Transverse colon (tissue), 4 donors: Measurements from ENCODE around the gene MEIS2.

Experiments used
- EP300 ChIP-seq: sonication (generic); formaldehyde crosslinking; IDR thresholded peaks from one replicate; pipeline ENCODE4 v1.6.1; 2017; ENCODE audit warnings: antibody characterized with exemption, low read depth
- POLR2A ChIP-seq: fragments of 450-650 bp; IDR thresholded peaks from one replicate; pipeline ENCODE4 v1.6.1; 2016; ENCODE audit warnings: antibody characterized with exemption, mild to moderate bottlenecking, moderate library complexity
- POLR2AphosphoS5 ChIP-seq, 3 donors: sonication (generic); formaldehyde crosslinking; IDR thresholded peaks; one replicate each; pipeline ENCODE4 v1.6.1; 2016; ENCODE audit warnings: antibody characterized with exemption in 3 of 3
- TF ChIP-seq, protein P1 (sequence below), 5 experiments: fragments of 200-600 bp in 3 of 5; fragments of 450-650 bp in 2 of 5; sonication (generic) in 3 of 5; IDR thresholded peaks; 1 replicate in 2 of 5; 2 replicates in 3 of 5; pipeline ENCODE4 v1.5.1; 2016 to 2017; ENCODE audit warnings: antibody characterized with exemption in 5 of 5, inconsistent platforms in 3 of 5, mild to moderate bottlenecking in 2 of 5, moderate library complexity in 1 of 5

DNA sequence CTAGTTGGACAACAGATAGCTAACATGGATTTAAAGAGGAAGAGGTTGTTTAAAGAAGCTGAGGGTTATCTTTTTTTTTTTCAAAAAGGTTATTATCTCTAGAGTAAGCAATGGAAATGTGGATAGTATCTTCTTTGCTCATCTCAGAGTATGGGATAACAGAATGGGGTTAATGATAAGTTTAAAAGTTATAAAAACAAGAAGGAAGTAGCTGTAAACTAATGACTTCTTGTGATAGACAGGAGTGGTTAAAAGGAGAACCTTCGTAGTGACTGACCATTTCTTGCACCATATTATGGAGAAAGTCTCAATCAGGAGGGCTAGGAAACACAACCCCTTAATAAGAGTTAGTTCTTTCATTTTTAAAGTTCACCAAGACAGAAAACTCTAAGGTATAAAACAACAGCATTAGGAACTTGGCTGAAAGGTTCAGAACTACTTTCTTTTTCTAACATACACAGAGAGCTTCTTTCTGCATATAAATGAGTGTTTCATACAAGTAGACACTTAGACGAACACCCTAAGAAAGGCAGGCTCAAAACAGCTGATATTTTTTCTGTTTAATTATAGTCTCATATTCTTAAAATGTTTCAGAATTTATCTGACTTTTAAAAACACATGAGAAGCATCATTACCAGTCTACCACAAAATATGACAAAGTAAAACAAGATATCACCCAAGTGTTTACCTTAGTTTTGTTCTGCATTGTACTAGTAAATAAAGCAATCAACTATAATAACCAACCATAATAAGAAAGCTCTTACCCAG, 140.0 kb downstream of the MEIS2 start:
- TF ChIP-seq, protein P1, sequence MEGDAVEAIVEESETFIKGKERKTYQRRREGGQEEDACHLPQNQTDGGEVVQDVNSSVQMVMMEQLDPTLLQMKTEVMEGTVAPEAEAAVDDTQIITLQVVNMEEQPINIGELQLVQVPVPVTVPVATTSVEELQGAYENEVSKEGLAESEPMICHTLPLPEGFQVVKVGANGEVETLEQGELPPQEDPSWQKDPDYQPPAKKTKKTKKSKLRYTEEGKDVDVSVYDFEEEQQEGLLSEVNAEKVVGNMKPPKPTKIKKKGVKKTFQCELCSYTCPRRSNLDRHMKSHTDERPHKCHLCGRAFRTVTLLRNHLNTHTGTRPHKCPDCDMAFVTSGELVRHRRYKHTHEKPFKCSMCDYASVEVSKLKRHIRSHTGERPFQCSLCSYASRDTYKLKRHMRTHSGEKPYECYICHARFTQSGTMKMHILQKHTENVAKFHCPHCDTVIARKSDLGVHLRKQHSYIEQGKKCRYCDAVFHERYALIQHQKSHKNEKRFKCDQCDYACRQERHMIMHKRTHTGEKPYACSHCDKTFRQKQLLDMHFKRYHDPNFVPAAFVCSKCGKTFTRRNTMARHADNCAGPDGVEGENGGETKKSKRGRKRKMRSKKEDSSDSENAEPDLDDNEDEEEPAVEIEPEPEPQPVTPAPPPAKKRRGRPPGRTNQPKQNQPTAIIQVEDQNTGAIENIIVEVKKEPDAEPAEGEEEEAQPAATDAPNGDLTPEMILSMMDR (IDR thresholded peaks at IDR 0.05) = no peak
- no peak for TF ChIP-seq POLR2A
- no peak for TF ChIP-seq POLR2AphosphoS5 (IDR thresholded peaks at IDR 0.05)
- TF ChIP-seq EP300 = no peak
